GM12878 (cell line): ENCODE data around the gene LCE6A. TPM values are rescaled to one million over a fixed set of nuclear protein-coding genes. Genes with fewer than 3 reads are reported as not detected.

Experiments used
- ATAC-seq: fragments of 200-7000 bp; cut with Tn5 transposase; 3 replicates; pipeline ENCODE4 v1.9.1; 2020; ENCODE audit warnings: mild to moderate bottlenecking, moderate library complexity
- BruUV-seq: library from RNA; stranded (reverse); fragments of 400-500 nt; replicated peaks from 2 replicates; lab custom pipeline; 2021; lab: Mats Ljungman, UMichigan
- CTCF ChIA-PET: fragments of 300-600 bp; sonication (Branson Sonifier 250); formaldehyde crosslinking; extraction: SDS; loops from one replicate; lab custom pipeline; 2021; ENCODE audit warnings: inconsistent platforms; lab: Yijun Ruan, JAX
- POLR2A ChIA-PET: fragments of 350-600 bp; formaldehyde crosslinking; extraction: SDS; loops from one replicate; lab custom pipeline; 2021; ENCODE audit warnings: inconsistent platforms; lab: Charles Lee
- RAD21 ChIA-PET: fragments of 300-600 bp; sonication (Branson Sonifier 250); formaldehyde crosslinking; loops from one replicate; lab custom pipeline; 2023; ENCODE audit warnings: antibody characterized with exemption; ENCODE audit not compliant: unreplicated experiment; lab: Charles Lee
- SMC1A ChIA-PET: fragments of 300-600 bp; sonication (Branson Sonifier 250); formaldehyde crosslinking; loops from one replicate; lab custom pipeline; 2023; ENCODE audit not compliant: unreplicated experiment, uncharacterized antibody; lab: Charles Lee
- DNase-seq: peaks from one replicate; pipeline ENCODE4 v3.0.0-alpha.2; 2011; ENCODE audit warnings: low read depth, low spot score
- FAIRE-seq: peaks from 3 replicates; lab custom pipeline; 2011; peaks lifted over from hg19 to GRCh38; lab: Jason Lieb, UNC
- H2AFZ ChIP-seq: 2 replicates; pipeline ENCODE4 v1.6.0; 2011; ENCODE audit warnings: low read depth, low read length, control low read depth; ENCODE audit not compliant: control insufficient read depth
- H3K27ac ChIP-seq: 2 replicates; pipeline ENCODE4 v1.5.1; 2011; ENCODE audit warnings: control low read depth; ENCODE audit not compliant: control insufficient read depth, insufficient read depth
- H3K27me3 ChIP-seq, 2 experiments: replicated peaks in 1 of 2; 2 replicates each; pipeline versions ENCODE4 v1.6.0 to v1.6.1; 2011; ENCODE audit warnings: low read length in 1 of 2; ENCODE audit not compliant: control insufficient read depth in 2 of 2, insufficient read depth in 2 of 2
- H3K36me3 ChIP-seq, 2 experiments: 2 replicates each; pipeline ENCODE4 v1.5.1; 2011; ENCODE audit warnings: low read length in 1 of 2; ENCODE audit not compliant: control insufficient read depth in 2 of 2, insufficient read depth in 2 of 2
- H3K4me1 ChIP-seq: 2 replicates; pipeline ENCODE4 v1.6.1; 2011; ENCODE audit warnings: mild to moderate bottlenecking, low read length, moderate library complexity, mixed read lengths; ENCODE audit not compliant: control insufficient read depth, insufficient read depth
- H3K4me2 ChIP-seq: 2 replicates; pipeline ENCODE4 v1.6.0; 2011; ENCODE audit warnings: control low read depth; ENCODE audit not compliant: control insufficient read depth, insufficient read depth
- H3K4me3 ChIP-seq: fragments of 200-600 bp; sonication (generic); 2 replicates; pipeline ENCODE4 v1.5.1; 2016
- H3K79me2 ChIP-seq: 2 replicates; pipeline ENCODE4 v1.6.0; 2011; ENCODE audit warnings: low read length; ENCODE audit not compliant: control insufficient read depth, insufficient read depth
- H3K9ac ChIP-seq: 2 replicates; pipeline ENCODE4 v1.8.0; 2011; ENCODE audit warnings: low read length, control low read depth, mixed read lengths; ENCODE audit not compliant: control insufficient read depth, insufficient read depth
- H3K9me3 ChIP-seq: replicated peaks from 3 replicates; pipeline ENCODE4 v1.5.1; 2011; ENCODE audit warnings: mild to moderate bottlenecking, low read length; ENCODE audit not compliant: control insufficient read depth, insufficient read depth
- H4K20me1 ChIP-seq: 2 replicates; pipeline ENCODE4 v1.6.0; 2011; ENCODE audit not compliant: control insufficient read depth, insufficient read depth
- BMI1 ChIP-seq: fragments of 450-650 bp; IDR thresholded peaks from 2 replicates; pipeline ENCODE4 v1.6.1; 2016; ENCODE audit warnings: mild to moderate bottlenecking, moderate library complexity, borderline replicate concordance
- CBX3 ChIP-seq: fragments of 200-600 bp; sonication (generic); IDR thresholded peaks from 2 replicates; pipeline ENCODE4 v1.6.1; 2016; ENCODE audit warnings: low read depth, borderline replicate concordance
- LARP7 ChIP-seq: fragments of 450-650 bp; IDR thresholded peaks from 2 replicates; pipeline ENCODE4 v1.6.1; 2017; ENCODE audit warnings: mild to moderate bottlenecking
- NR2C2 ChIP-seq: IDR thresholded peaks from 2 replicates; pipeline ENCODE4 v1.6.1; 2011; ENCODE audit warnings: borderline replicate concordance, low read depth; ENCODE audit not compliant: control insufficient read depth, insufficient read length
- NRF1 ChIP-seq: conservative IDR thresholded peaks from 2 replicates; pipeline ENCODE4 v1.6.1; 2011; ENCODE audit warnings: mild to moderate bottlenecking, low read depth, low read length, improper control_type of control experiment
- POU2F2 ChIP-seq: IDR thresholded peaks from 3 replicates; pipeline ENCODE4 v1.6.1; 2011; ENCODE audit warnings: low read depth, mild to moderate bottlenecking, low read length, borderline replicate concordance
- SREBF1 ChIP-seq: IDR thresholded peaks from 2 replicates; pipeline ENCODE4 v1.6.1; 2012; ENCODE audit warnings: mild to moderate bottlenecking, low read length
- STAT3 ChIP-seq: IDR thresholded peaks from 2 replicates; pipeline ENCODE4 v1.6.1; 2011; ENCODE audit warnings: low read depth, low read length, improper control_type of control experiment
- SUZ12 ChIP-seq: fragments of 200-600 bp; sonication (generic); IDR thresholded peaks from one replicate; pipeline ENCODE4 v1.6.1; 2018; ENCODE audit warnings: antibody characterized with exemption, mild to moderate bottlenecking; ENCODE audit not compliant: unreplicated experiment
- TCF12 ChIP-seq: IDR thresholded peaks from 2 replicates; pipeline ENCODE4 v1.6.1; 2011; ENCODE audit warnings: low read depth, mild to moderate bottlenecking, low read length
- YY1 ChIP-seq: IDR thresholded peaks from 2 replicates; pipeline ENCODE4 v1.6.1; 2011; ENCODE audit warnings: low read depth, mild to moderate bottlenecking, low read length
- WGBS: methylation state at CpG from one replicate; pipeline ENCODE4 v1.1.6; 2016; ENCODE audit warnings: low lambda C conversion rate; ENCODE audit not compliant: insufficient replicate concordance, insufficient coverage; ENCODE audit errors: missing lambda C conversion rate; 5-methylcytosine and 5-hydroxymethylcytosine counted together
- in situ Hi-C: fragments of 300-500 bp; cut with MboI; formaldehyde crosslinking; loops from 9 replicates; pipeline ENCODE4 v1.14.3; 2018; ENCODE audit warnings: mixed read lengths
- intact Hi-C: fragments of 100-400 bp; cut with micrococcal nuclease; formaldehyde crosslinking; loops from one replicate; pipeline ENCODE4 v1.14.2; 2022; ENCODE audit not compliant: unreplicated experiment
- polyA plus RNA-seq, 11 experiments: library from polyadenylated mRNA; depleted of rRNA in 4 of 11; unstranded in 6 of 11; stranded (reverse) in 5 of 11; fragments of >200 nt; fragmentation: Nextera tagmentation in 4 of 11; fragmentation: Illumina TruSeq in 1 of 11; extraction: Ambion mirVana in 4 of 11; extraction: Trizol in 1 of 11; gene quantifications; 1 replicate in 1 of 11; 2 replicates in 10 of 11; pipeline versions ENCODE4 v1.2.1 to v1.2.3, GENCODE V29; 2011 to 2016; ENCODE audit warnings: inconsistent platforms in 2 of 11, missing spikeins in 2 of 11, low read depth in 1 of 11
- total RNA-seq, 4 experiments: library from RNA; depleted of rRNA in 3 of 4; stranded (reverse); fragments of >200 nt in 3 of 4; fragmentation: Illumina TruSeq in 1 of 4; extraction: Trizol in 1 of 4; gene quantifications; 2 replicates each; pipeline versions ENCODE4 v1.2.1 to v1.2.3, GENCODE V29; 2013 to 2021
- TF ChIP-seq, protein P1 (sequence below): IDR thresholded peaks from 2 replicates; pipeline ENCODE4 v1.6.1; 2011; ENCODE audit warnings: borderline replicate concordance, low read depth, mild to moderate bottlenecking, moderate library complexity, low read length; ENCODE audit not compliant: insufficient read depth, poor library complexity, severe bottlenecking
- TF ChIP-seq, protein P2 (sequence below): IDR thresholded peaks from 2 replicates; pipeline ENCODE4 v1.6.1; 2012; ENCODE audit warnings: low read depth, low read length, improper control_type of control experiment
- TF ChIP-seq, protein P3 (sequence below): fragments of 450-650 bp; IDR thresholded peaks from 2 replicates; pipeline ENCODE4 v1.6.1; 2017; ENCODE audit warnings: mild to moderate bottlenecking
- TF ChIP-seq, protein P4 (sequence below): fragments of 450-650 bp; IDR thresholded peaks from 2 replicates; pipeline ENCODE4 v1.6.1; 2018; ENCODE audit warnings: mild to moderate bottlenecking, low read depth, moderate library complexity; ENCODE audit not compliant: partially characterized antibody
- TF ChIP-seq, protein P5 (sequence below): fragments of 450-650 bp; IDR thresholded peaks from 2 replicates; pipeline ENCODE4 v1.6.1; 2016; ENCODE audit warnings: mild to moderate bottlenecking

LCE6A gene
- total and polyA plus RNA-seq, 10 of the 15 experiments (the other 5 are each of a cell fraction or from before 2014, with no cell fraction given), result 0.45 TPM; not detected in 9

DNA sequence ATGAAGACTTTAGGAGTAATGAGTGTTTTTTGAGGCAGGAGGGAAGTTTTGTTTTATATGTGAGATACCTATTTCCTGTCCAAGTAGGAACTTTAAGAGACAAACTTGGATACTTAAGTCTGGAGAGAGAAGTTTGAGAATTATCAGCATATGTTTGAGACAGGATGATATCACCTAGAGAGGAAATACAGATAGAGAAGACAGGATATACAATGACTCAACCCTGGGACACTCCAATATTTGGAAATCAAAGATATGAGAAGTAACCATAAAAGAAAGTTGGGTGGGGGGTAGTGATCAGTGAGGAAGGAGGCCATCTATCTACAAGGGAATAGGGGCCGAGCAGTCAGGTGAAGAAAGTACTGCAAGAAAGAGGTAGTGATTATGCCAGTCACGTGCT, 23.7 kb downstream of the LCE6A start:
- in situ Hi-C loops (no loop called here), intact Hi-C loops (loop anchor here (5.0 kb wide), 1 partner anchor 411 kb away; no protein-coding TSS in a partner anchor)
- WGBS, result 0% methylated on average over 2 of the region's 2 CpGs
- no peak for DNase-seq
- H3K27me3 ChIP-seq, result peaks cover 0 to 2% of the 10 kb centered on the region in 2 experiments; a peak in 2 of 4 replicates
- no peak for FAIRE-seq
- no peak for ATAC-seq
- no peak overlapping the region for H3K27ac ChIP-seq
- H4K20me1 ChIP-seq, result no peaks in the 10 kb centered on the region
- ChIA-PET RAD21 (no interaction called here), CTCF (interaction anchor here (1.9 to 2.9 kb wide), 3 partner anchors 11 to 326 kb away, joined by 7 to 13 read pairs (median 9); partner anchors contain the start of gene SMCP), SMC1A (interaction anchor here (4.1 kb wide), 1 partner anchor 326 kb away, joined by 14 read pairs; no protein-coding TSS in a partner anchor), POLR2A (interaction anchor here (0.5 kb wide), 1 partner anchor 201 kb away, joined by 3 read pairs; no protein-coding TSS in a partner anchor)
- no peak overlapping the region for H2AFZ ChIP-seq
- H3K4me2 ChIP-seq, result no peak overlapping the region
- no peaks in the 10 kb centered on the region for H3K79me2 ChIP-seq
- BruUV-seq, result no TSS peak
- H3K4me3 ChIP-seq, result no peak overlapping the region
- peaks cover 7% of the 10 kb centered on the region for H3K4me1 ChIP-seq
- no peaks in the 10 kb centered on the region for H3K36me3 ChIP-seq
- H3K9ac ChIP-seq, result no peak overlapping the region
- H3K9me3 ChIP-seq, result no peaks in the 10 kb centered on the region
- TF ChIP-seq SREBF1 (no peak), STAT3 (no peak), POU2F2 (no peak), SUZ12 (no peak), LARP7 (no peak), NR2C2 (no peak), BMI1 (no peak), CBX3 (no peak), YY1 (no peak), TCF12 (no peak), NRF1 (no peak)
- TF ChIP-seq, protein P1, sequence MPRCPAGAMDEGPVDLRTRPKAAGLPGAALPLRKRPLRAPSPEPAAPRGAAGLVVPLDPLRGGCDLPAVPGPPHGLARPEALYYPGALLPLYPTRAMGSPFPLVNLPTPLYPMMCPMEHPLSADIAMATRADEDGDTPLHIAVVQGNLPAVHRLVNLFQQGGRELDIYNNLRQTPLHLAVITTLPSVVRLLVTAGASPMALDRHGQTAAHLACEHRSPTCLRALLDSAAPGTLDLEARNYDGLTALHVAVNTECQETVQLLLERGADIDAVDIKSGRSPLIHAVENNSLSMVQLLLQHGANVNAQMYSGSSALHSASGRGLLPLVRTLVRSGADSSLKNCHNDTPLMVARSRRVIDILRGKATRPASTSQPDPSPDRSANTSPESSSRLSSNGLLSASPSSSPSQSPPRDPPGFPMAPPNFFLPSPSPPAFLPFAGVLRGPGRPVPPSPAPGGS, result no peak
- TF ChIP-seq, protein P2, sequence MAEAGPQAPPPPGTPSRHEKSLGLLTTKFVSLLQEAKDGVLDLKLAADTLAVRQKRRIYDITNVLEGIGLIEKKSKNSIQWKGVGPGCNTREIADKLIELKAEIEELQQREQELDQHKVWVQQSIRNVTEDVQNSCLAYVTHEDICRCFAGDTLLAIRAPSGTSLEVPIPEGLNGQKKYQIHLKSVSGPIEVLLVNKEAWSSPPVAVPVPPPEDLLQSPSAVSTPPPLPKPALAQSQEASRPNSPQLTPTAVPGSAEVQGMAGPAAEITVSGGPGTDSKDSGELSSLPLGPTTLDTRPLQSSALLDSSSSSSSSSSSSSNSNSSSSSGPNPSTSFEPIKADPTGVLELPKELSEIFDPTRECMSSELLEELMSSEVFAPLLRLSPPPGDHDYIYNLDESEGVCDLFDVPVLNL, result no peak
- TF ChIP-seq, protein P3, sequence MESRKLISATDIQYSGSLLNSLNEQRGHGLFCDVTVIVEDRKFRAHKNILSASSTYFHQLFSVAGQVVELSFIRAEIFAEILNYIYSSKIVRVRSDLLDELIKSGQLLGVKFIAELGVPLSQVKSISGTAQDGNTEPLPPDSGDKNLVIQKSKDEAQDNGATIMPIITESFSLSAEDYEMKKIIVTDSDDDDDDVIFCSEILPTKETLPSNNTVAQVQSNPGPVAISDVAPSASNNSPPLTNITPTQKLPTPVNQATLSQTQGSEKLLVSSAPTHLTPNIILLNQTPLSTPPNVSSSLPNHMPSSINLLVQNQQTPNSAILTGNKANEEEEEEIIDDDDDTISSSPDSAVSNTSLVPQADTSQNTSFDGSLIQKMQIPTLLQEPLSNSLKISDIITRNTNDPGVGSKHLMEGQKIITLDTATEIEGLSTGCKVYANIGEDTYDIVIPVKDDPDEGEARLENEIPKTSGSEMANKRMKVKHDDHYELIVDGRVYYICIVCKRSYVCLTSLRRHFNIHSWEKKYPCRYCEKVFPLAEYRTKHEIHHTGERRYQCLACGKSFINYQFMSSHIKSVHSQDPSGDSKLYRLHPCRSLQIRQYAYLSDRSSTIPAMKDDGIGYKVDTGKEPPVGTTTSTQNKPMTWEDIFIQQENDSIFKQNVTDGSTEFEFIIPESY, result no peak
- TF ChIP-seq, protein P4, sequence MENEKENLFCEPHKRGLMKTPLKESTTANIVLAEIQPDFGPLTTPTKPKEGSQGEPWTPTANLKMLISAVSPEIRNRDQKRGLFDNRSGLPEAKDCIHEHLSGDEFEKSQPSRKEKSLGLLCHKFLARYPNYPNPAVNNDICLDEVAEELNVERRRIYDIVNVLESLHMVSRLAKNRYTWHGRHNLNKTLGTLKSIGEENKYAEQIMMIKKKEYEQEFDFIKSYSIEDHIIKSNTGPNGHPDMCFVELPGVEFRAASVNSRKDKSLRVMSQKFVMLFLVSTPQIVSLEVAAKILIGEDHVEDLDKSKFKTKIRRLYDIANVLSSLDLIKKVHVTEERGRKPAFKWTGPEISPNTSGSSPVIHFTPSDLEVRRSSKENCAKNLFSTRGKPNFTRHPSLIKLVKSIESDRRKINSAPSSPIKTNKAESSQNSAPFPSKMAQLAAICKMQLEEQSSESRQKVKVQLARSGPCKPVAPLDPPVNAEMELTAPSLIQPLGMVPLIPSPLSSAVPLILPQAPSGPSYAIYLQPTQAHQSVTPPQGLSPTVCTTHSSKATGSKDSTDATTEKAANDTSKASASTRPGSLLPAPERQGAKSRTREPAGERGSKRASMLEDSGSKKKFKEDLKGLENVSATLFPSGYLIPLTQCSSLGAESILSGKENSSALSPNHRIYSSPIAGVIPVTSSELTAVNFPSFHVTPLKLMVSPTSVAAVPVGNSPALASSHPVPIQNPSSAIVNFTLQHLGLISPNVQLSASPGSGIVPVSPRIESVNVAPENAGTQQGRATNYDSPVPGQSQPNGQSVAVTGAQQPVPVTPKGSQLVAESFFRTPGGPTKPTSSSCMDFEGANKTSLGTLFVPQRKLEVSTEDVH, result no peak
- TF ChIP-seq, protein P5, sequence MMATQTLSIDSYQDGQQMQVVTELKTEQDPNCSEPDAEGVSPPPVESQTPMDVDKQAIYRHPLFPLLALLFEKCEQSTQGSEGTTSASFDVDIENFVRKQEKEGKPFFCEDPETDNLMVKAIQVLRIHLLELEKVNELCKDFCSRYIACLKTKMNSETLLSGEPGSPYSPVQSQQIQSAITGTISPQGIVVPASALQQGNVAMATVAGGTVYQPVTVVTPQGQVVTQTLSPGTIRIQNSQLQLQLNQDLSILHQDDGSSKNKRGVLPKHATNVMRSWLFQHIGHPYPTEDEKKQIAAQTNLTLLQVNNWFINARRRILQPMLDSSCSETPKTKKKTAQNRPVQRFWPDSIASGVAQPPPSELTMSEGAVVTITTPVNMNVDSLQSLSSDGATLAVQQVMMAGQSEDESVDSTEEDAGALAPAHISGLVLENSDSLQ, result no peak
